HG02763 (cell line): ENCODE measurements around the gene JUND.
"Not testable (repeated sequence)": the region's sequence is repeated elsewhere in the genome, so short reads cannot be mapped to it uniquely, and the experiment has no call there.

ENCODE experiments used
- ATAC-seq: cut with Tn5 transposase; IDR thresholded peaks from one replicate; pipeline ENCODE4 v1.9.1; 2021; ENCODE audit warnings: mild to moderate bottlenecking, moderate library complexity; ENCODE audit not compliant: unreplicated experiment

The JUND gene

DNA sequence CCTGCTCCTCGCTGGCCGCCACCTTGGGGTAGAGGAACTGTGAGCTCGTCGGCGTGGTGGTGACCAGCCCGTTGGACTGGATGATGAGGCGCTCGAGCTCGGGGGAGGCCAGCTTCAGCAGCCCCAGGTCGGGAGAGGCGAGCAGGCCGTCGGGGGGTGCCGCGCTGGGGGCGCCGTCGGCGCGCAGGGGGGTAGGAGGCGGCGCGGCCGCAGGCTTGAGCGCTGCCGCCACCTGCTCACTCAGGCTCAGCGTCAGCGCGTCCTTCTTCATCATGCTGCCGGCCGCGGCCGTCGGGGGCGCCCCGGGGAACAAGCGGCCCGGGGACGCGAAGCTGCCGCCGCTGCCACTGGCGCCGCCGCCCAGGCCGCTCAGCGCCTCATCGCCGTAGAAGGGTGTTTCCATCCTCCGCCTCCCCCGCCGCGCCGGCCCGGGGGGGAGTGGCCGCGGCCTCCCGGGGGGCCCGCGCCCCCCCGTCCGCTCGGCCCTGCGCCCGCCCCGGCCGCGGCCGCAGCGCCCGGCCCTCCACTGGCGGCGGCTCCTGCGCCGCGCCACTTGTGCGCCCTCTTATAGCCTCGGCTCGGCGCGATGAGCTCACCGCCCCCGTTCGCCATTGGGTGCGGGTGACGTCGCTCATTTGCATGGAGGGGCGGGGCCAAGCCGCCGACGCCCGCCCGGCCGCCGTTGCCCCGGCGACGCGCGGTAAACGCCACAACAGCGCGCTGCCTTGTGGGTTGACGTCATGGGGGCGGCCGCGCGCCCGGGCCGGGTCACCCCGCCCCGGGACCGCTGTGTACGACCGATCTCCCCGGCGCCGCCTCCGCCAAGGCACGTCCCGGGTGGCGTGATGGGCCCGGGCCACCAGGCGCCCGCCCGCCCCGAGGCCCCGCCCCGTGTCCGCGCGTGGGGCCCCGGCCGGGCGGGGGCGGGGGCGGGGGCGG is at the start of gene JUND:
TSS of gene JUND (minus strand) at position 541 of the 939 bp plus-strand sequence. CDS start at position 403, 138 bp downstream.
- peak; percentile 65 for ATAC-seq

DNA sequence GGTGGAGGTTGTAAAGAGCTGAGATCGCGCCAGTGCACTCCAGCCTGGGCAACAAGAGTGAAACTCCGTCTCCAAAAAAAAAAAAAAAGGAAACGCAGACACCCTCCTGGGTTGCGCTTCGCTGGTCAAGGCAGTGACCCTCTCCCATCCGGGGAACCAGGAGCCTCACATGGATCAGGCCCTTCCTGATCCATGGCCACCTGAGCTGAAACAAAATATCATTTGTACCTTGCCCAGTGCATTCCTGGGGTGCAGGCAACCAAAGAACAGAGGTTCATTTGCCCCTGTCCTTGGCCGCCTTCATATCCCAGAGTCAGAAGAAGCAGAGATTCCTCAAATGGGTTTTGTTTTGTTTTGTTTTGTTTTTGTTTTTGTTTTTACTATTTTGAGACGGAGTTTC is 49.4 kb upstream of the JUND start:
- ATAC-seq: no peak

DNA sequence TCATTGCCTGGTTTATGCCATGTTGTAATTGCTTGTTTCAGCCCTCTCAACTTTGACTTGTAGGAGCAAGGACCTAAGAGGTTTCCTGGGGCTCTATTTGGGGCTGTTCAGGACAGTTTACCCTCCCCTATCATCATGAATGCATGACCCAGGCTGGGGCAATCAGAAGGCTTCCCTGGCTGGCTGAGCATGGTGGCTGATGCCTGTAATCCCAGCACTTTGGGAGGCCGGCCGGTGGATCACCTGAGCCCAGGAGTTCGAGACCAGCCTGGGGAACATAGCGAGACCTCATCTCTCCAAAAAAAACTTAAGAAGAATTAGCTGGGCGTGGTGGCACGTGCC is 47.6 kb upstream of the JUND start:
- ATAC-seq: no peak

DNA sequence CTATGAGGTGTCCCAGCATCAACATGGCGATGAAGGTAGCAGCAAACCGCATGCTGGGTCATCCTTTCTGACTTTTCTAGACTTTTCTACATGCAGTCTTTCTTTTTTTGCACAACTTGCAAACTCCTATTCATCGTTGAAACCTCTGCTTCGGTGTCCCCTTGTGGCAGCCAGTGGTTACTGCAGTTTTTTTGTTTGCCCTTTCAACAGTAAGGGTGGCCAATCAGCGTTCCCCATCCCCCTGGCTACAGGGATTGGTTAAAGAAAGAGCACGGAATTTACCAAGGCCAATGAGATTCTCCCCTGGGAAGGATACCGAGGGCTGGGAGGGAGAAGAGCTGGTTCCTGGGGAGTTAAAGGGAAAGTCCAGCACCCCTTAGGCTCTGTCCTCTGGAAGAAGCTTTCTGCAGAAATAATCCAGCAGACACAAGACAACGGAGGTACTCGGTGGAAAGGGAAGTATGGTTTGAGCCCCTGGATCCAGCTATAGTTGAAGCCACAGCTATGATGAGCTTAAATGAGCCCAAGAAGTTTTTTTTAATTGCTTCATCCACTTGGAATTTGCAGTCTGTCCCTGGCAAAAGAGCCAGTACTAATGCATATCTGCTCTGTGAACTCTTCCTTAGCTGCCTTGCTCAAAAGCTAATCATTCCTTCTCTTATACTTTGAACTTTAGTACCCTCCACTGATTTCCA is 47.1 kb upstream of the JUND start:
- ATAC-seq: peak; percentile 85

DNA sequence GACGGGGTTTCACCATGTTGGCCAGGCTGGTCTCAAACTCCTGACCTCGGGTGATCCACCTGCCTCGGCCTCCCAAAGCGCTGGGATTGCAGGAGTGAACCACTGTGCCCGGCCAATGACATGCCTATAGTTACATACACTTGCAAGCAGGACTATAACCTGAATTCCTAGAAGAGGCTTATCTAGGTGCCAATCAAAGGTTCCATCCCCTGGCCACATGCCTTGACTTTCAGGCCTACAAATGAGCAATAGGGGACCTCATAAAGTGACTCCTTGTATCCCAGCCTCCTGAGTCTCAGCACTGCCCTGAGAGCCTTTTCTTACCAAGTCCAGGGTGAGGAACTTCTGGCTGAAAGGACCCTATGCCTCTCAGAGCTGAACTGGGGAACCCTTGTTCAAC is 45.4 kb upstream of the JUND start:
- ATAC-seq: no peak

DNA sequence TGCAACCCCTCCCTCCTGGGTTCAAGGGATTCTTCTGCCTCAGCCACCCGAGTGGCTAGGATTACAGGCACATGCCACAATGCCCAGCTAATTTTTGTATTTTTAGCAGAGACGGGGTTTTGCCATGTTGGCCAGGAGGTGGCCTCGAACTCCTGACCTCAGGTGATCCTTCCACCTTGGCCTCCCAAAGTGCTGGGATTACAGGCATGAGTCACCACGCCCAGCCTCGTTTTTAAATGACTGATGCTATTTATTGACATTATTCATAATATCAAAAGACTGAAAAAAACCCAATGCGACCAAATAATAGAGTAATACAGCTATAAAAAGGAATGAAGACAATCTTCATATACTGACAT is 42.9 kb upstream of the JUND start:
- ATAC-seq: not testable (repeated sequence)

DNA sequence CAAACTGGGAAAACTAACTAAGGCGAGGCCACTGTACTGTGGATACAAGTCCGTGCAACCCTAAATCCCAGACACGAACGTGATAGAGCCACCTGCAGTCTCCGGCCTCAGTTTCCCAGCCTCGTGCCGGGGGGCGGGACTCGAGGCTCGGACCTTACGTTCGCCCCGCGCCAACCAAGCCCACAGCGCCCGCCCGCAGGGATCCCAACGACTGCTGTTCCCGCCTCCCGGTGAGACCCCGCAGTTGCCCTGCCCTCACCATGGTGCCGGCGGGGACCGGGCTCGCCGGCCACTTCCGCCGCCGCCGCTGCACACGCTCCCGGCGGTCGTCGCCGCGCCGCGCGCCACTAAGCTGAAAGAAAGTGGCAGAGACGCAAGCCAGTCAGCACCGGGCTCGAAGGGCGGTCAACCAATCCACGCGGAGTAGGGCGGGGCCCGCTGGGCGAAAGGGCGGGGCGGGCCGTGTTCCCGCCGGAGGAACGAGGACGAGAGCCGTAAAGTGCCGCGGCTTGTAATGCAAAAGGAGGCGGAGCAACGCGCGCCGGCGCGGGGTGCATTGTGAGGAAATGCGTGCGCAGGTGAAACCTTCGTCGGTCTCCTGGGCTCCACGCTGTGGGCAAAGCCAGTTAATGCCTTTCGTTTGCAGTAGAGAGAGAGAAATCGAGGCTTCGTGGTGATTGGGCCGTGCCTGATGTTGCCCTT is 41.5 kb upstream of the JUND start, which contains the start of gene LSM4:
TSS of gene LSM4 (minus strand) at position 318 of the 702 bp plus-strand sequence. CDS start at position 262, 56 bp downstream.
- peak; percentile 92 for ATAC-seq

DNA sequence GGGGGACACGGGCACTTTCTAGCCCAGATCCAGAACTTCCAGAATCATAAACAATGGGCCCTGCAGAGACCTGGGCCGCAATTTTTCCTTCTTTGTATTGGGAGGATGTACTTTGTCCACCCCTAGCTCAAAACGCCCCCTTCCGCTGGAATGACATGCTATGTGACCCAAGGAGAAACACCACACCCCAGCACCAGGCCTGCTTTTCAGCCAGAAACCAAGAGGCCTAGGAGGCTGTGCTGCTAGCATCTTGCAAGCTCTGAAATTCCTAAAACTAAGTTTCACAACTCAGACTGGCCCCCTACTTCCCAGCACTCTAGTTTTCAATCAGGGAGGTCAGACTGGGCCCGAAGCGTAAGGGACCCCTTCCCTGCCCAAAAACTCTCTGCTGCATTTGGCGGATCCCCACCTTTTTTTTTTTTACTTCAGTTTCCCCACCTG is 40.9 kb upstream of the JUND start:
- ATAC-seq: no peak

DNA sequence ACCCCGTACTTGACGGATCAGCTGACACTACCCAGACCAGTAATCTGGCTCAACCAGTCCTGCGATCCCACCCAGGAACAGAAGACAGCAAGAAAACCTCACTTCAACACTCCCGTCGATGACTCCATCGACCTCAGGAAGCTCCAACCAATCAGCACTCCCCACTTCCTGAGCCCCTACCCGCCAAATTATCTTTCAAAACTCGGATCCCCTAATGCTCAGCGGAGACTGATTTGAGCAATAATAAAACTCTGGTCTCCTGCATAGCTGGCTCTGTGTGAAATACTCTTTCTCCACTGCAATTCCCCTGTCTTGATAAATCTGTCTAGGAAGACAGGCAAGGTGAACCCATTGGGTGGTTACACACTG is 40.3 kb upstream of the JUND start:
- ATAC-seq: no peak

DNA sequence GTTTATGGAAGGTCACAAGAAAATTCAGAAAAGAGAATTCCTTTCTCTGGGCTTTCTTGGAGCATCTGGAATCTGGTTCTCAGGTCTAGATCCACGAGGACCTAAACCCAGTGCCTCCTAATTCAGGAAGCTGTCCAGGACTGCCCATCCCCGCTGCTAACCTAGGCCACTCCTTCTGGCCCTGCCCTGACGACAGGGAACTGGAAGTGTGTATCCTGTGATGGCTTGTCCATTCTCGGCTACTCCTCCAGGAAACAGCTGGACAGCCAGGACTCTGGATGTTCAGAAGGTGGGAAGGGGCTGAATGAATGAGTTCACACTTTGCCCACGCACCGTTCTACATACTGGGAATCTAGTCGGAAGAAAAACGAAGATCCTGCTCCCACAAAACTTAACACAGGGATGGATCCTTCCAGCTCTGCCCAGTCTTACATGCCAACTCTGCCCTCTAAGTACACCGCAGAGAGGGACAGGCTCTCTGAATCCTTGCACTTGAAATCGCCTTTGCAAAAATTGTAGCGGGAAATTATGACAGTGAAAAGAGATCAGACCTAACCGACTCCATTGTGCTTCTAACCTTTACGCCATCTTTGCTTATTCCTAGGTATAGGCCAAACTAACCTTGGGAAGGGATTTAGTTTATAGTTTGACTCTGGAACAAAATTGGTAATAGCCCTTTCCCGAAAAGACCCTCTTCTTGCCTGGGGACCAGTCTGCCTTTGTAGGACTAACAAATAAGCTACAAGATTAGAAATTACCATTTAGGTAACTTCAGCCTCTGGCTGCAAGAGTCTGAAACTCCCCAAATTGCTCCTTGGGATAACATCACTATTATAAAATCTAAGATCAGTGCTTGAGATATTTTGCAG is 39.7 kb upstream of the JUND start:
- no peak for ATAC-seq

DNA sequence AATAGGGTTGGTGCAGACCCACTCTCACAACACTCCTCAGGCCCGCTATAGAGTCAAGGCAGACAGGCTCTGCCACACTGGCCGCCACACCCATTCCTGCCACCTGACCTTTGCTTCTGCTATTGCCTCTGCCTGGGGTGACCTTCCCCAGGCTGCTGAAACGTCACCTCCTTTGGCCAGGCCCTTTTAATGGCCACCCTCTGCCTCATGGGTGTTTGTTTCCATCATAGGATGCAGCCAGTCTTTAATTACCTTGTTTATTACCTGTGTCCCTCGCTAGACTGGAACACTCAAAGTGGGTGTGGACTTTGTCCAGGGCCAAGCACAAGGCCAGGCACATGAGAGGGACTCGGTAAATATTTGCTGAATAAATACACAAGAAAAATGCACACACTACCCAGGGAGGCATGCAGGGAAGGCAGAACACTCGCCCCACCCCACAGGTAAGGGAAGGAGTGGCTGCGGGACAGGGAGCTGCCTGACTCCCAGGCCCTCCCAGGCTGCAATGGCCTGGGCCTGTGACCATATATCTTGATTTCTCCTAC is 38.2 kb upstream of the JUND start:
- ATAC-seq: no peak

DNA sequence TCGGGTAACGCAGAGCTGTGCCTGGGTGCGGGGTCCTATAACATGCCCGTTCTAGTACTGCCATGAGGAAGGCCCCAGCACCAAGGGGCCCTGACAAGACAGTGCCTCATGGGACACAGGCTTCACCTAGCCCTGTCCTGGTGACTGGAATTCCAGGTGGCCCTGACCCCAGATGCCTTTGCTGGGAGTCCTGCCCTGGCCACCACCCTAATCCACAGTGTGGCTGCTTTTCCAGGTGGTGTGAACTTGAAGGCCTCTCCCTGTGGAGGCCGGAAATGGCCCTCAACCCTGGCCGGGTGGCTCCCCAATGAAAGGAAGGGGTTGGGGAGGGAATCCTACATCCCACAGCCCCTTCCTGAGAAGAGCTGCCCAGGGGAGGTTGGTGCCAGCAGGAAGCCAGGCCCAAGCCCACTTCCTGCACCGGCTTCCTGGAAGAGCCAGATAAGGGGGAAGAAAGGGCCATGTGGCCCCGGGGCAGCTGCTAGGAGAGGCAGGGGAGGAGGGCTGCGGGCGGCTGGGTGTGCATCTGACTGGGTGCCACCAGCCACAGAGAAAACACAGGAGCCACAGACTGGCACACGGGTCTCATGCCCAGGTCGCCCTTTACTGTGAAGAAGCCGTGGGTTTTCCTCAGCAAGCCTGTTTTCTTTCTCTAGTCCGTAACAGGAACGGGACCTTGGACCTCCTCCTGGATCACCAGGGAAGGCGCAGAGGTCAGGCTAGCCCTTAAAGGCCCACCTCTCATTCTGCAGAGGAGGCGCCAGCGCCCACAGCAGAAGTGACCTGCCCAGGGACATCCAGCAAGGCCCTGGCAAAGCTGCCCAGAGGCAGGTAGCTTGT is 36.8 kb upstream of the JUND start:
- no peak for ATAC-seq

DNA sequence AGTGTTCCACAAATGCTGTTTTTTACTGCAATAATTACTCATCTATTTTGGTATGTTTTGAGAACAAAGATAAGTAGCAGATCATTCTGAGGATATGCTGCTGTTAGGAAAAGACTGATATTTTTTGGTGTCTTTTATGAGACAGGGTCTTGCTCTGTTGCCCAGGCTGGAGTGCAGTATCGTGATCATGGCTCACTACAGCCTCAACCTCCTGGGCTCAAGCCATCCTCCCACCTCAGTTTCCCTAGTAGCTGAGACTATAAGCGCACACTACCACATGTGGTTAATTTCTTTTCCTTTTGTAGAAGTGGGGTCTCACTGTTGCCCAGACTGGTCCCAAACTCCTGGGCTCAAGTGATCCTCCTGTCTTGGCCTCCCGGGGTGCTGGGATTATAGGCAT is 32.0 kb upstream of the JUND start:
- ATAC-seq: no peak

DNA sequence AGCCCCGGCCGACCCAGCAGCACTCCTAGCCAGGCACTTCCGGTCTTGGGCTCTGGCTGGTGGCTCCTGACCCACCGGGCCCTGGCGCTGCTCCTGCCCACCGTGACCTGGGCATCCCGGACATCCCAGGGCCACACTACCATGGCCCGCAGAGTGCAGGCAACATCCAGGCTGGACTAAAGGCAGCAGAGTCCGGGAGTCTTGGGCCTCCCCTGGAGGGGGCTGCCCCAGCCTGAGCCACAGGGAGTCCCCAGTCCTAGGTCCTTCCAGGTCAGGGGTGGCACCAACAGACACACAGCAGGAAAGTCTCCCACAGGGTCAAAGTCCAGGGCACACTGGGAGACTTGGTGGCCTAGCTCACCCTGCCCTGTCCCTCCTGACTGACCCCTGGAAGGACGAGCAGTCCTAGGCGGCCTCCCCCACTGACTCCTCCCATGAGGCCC is 30.7 kb upstream of the JUND start:
- ATAC-seq: no peak

DNA sequence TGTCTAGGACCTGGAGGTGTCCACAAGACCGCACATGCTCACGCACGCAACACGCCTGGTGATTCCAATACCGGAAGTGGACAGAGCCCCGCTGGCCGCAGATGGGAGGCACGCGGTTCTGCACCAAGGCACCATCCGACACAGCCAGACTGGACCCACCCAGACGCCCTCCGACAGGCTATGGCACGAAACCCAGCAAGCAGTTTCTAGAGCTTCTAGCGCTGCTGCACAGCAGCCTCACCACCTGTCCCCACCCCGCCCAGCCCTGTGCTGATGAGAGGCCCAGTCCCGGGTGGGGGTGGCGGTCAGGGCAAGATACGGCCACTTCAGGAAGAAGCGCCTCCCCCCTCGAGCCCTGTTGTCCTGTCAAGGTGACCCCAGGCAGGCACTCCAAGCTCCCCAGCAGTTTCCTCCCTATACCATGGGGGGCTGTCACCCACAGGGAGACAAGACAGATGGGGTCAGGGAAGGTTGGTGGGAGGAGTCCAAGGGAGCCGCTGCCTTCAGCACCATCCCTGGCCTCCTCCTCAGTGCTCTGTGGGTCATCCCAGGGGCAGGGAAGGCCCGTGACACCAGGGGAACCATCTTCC is 30.2 kb upstream of the JUND start:
- ATAC-seq: no peak

DNA sequence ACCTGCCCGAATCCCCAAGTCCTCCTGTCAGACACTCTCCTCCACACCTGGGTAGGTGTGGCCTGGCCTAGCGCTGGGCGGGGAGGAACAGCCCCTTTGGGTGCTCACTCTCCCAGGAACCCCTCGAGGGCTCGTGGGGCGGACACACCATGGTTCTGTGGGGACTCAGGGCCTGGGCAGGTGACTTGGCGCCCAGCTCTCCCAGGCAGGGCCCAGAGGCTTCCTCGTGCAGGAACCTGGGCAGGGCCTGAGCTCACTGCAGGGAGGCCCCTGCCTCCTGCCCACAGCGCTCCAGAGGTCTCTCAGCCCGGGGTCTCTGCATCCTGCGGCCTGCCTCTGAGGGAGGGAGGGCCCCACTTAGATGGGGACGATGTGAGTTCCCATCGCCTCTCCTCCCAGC is 29.5 kb upstream of the JUND start:
- ATAC-seq: no peak

DNA sequence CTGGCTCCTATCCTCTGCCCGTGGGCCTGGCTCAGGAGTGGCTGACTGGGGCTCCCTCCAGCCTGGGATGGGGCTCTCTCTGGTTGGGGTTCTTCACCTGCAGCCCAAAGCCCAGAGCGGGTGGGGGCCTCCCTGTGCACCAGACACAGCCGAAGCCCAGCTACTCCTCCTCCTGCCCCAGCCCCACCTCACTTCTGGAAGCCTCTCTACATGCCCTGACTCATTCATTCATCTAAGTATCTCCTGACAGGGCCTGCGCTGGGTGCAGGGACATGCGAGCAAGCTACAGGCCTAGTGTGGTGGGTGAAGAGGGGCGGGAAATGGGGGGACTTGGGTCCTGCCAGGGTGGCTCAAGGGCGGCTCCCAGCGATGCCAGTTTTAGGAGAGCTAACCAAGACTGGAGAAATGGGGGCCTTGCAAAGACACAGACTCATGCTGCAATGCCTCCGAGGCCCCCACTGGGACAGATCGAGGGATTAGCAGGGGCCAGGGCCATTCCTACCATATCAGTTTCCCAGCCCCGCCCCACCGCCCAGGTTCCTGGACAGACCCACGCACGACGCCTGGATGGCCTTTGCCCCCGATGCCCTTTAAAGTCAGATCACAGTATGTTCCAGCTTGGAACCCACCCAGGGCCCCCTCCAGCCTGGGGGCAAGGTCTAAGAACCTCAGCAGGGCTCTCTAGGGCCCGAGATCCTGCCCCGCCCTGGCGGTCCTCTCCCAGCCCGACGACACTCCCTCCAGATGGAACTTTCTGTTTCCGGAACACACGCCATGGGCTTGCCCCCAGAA is 28.9 kb upstream of the JUND start:
- no peak for ATAC-seq

DNA sequence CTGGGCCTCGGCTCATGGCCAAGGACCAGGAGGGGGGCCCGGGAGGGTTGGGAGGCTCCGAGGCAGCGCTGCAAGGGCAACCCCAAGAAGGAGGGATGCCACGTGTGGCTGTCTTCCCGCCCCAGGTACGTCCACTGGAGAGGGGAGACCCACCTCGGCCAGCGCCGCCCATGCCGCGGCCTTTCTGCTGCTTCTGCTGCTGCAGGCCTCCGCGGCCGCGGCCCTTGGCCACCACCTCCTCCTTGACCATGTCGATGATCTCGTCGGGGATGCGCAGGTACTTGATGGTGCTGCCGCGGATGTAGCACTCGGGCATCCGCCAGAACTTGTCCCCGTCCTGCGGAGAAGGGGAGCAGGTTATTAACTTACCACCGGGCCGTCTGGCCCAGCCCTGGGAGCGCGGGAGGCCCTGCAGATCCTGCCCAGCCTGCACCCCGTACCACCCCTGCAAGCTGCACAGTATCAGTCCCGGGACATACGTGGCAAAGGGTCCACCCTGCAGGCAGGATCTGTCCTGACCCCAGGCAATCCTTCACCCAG is 28.2 kb upstream of the JUND start:
- ATAC-seq: no peak
